HG02840 (cell line): Measurements from ENCODE around the gene ENG.

Experiments used
- ATAC-seq: cut with Tn5 transposase; IDR thresholded peaks from one replicate; pipeline ENCODE4 v1.9.1; 2021; ENCODE audit warnings: mild to moderate bottlenecking, moderate library complexity, moderate number of reproducible peaks; ENCODE audit not compliant: unreplicated experiment, low FRiP score

Gene ENG

GRCh38 chr9:127816362-127816725, 38.1 kb downstream of the ENG start:
- ATAC-seq: no peak

GRCh38 chr9:127815512-127816361, 38.7 kb downstream of the ENG start:
- ATAC-seq: no peak

- ATAC-seq: no peak
Observed at GRCh38 chr9:127814619-127815511, 39.6 kb downstream of the ENG start.

GRCh38 chr9:127813686-127814226, 40.7 kb downstream of the ENG start:
- no peak for ATAC-seq

- ATAC-seq: no peak
Observed at GRCh38 chr9:127812936-127813675, 41.4 kb downstream of the ENG start.

GRCh38 chr9:127812011-127812410, 42.4 kb downstream of the ENG start:
- ATAC-seq: no peak

- ATAC-seq: no peak
Observed at GRCh38 chr9:127810378-127811187, 43.9 kb downstream of the ENG start.

- no peak for ATAC-seq
Observed at GRCh38 chr9:127809540-127810377, 44.7 kb downstream of the ENG start.

GRCh38 chr9:127809002-127809539, 45.4 kb downstream of the ENG start:
- ATAC-seq: no peak

- no peak for ATAC-seq
Observed at GRCh38 chr9:127808347-127809001, 46.0 kb downstream of the ENG start.

- ATAC-seq: no peak
Observed at GRCh38 chr9:127806871-127807270, 47.6 kb downstream of the ENG start.

GRCh38 chr9:127805620-127806019, 48.8 kb downstream of the ENG start:
- no peak for ATAC-seq

GRCh38 chr9:127803507-127804352, 50.7 kb downstream of the ENG start:
- ATAC-seq: no peak

GRCh38 chr9:127802576-127803443, 51.6 kb downstream of the ENG start, which contains the start of gene FPGS:
FPGS (plus strand) TSS chr9:127802882; CDS start chr9:127802925, 43 bp downstream.
- ATAC-seq: peak; percentile 74

- peak; percentile 28 for ATAC-seq
Observed at GRCh38 chr9:127801955-127802575, 52.4 kb downstream of the ENG start.
